ENCODE measurements around the gene OR6Q1.

- TF ChIP-seq EZH2 (IDR thresholded peaks at IDR 0.05; ENCODE audit: borderline replicate concordance, low read length): no peak
- no peak for TF ChIP-seq CTCF (conservative IDR thresholded peaks at IDR 0.05 in 1 of 2, IDR thresholded peaks at IDR 0.05 in 1 of 2; ENCODE audit: extremely low read depth in 1 of 2, insufficient read depth in 1 of 2, low read depth in 1 of 2, low read length in 2 of 2)
These were observed 30.1 kb upstream of the OR6Q1 start for GRCh38 chr11:58000699-58001098.

All from mammary epithelial cell (primary cell).